DND-41 (cell line): ENCODE measurements around the gene C6orf132.

Source experiments
- CTCF ChIP-seq: IDR thresholded peaks from 2 replicates; pipeline ENCODE4 v1.5.1; 2012; ENCODE audit warnings: borderline replicate concordance, low read length, moderate library complexity, mild to moderate bottlenecking; ENCODE audit not compliant: poor library complexity, severe bottlenecking; ENCODE audit errors: extremely low read depth
- EZH2 ChIP-seq: IDR thresholded peaks from 3 replicates; pipeline ENCODE4 v1.6.1; 2012; ENCODE audit warnings: borderline replicate concordance, low read depth, mild to moderate bottlenecking, moderate library complexity, low read length, inconsistent platforms; ENCODE audit not compliant: severe bottlenecking

GRCh38 chr6:42131531-42131930 lies 10.9 kb downstream of the C6orf132 start:
- TF ChIP-seq EZH2 (no peak), CTCF (no peak)
